ENCODE results near the gene SYT3.
"Not testable (repeated sequence)": the region's sequence is repeated elsewhere in the genome, so short reads cannot be mapped to it uniquely, and the experiment has no call there.

The SYT3 gene

GRCh38 chr19:50636317-50637085 is 3.2 kb downstream of the SYT3 start:
- no peak for DNase-seq

GRCh38 chr19:50633973-50634372 is 5.7 kb downstream of the SYT3 start:
- DNase-seq = no peak

- DNase-seq = no peak
Observed at GRCh38 chr19:50633359-50633758, 6.3 kb downstream of the SYT3 start.

GRCh38 chr19:50632151-50632835 is 7.4 kb downstream of the SYT3 start:
- no peak for DNase-seq

GRCh38 chr19:50629801-50630200 is 9.9 kb downstream of the SYT3 start:
- no peak for DNase-seq

- no peak for DNase-seq
Observed at GRCh38 chr19:50629194-50629593, 10.5 kb downstream of the SYT3 start.

GRCh38 chr19:50628551-50628950 is 11.1 kb downstream of the SYT3 start:
- DNase-seq = no peak

- no peak for DNase-seq
Observed at GRCh38 chr19:50628146-50628545, 11.5 kb downstream of the SYT3 start.

- no peak for DNase-seq
Observed at GRCh38 chr19:50626795-50627194, 12.9 kb downstream of the SYT3 start.

GRCh38 chr19:50626011-50626410 is 13.7 kb downstream of the SYT3 start:
- no peak for DNase-seq

- DNase-seq = no peak
Observed at GRCh38 chr19:50624949-50625600, 14.6 kb downstream of the SYT3 start.

- DNase-seq = not testable (repeated sequence)
Observed at GRCh38 chr19:50620394-50620906, 19.2 kb downstream of the SYT3 start.

- DNase-seq = not testable (repeated sequence)
Observed at GRCh38 chr19:50619184-50619583, 20.5 kb downstream of the SYT3 start.

GRCh38 chr19:50618379-50618778 is 21.3 kb downstream of the SYT3 start:
- DNase-seq = not testable (repeated sequence)

GRCh38 chr19:50612504-50613404 is 26.9 kb downstream of the SYT3 start:
- not testable (repeated sequence) for DNase-seq

- peak in 4 of 5 donors; percentile 29 to 89 (median 54) for DNase-seq
Observed at GRCh38 chr19:50607874-50608785, 31.6 kb downstream of the SYT3 start.

- DNase-seq = no peak
Observed at GRCh38 chr19:50607388-50607787, 32.3 kb downstream of the SYT3 start.

- DNase-seq = not testable (repeated sequence)
Observed at GRCh38 chr19:50606059-50606836, 33.4 kb downstream of the SYT3 start.

GRCh38 chr19:50604264-50605073 is 35.2 kb downstream of the SYT3 start:
- DNase-seq = not testable (repeated sequence)
